HepG2 (cell line): Measurements from ENCODE around the gene SASH1. TPM values are rescaled to one million over a fixed set of nuclear protein-coding genes. Genes with fewer than 3 reads are reported as not detected.

Source experiments
- ATAC-seq: fragments of 200-7000 bp; cut with Tn5 transposase; 3 replicates; pipeline ENCODE4 v1.9.1; 2020; ENCODE audit warnings: mild to moderate bottlenecking, moderate library complexity
- BruUV-seq: library from RNA; stranded (reverse); fragments of 400-500 nt; replicated peaks from 2 replicates; lab custom pipeline; 2021; lab: Mats Ljungman, UMichigan
- CTCF ChIA-PET: fragments of 300-600 bp; formaldehyde crosslinking; extraction: SDS; loops from one replicate; lab custom pipeline; 2021; ENCODE audit warnings: low total read pairs, inconsistent platforms, low intra/inter-chr PET ratio; lab: Yijun Ruan, JAX
- POLR2A ChIA-PET: fragments of 350-600 bp; sonication (Branson Sonifier 250); formaldehyde crosslinking; loops from one replicate; lab custom pipeline; 2020; ENCODE audit warnings: antibody characterized with exemption, inconsistent platforms; lab: Yijun Ruan, JAX
- DNase-seq: peaks from one replicate; pipeline ENCODE4 v3.0.0-alpha.2; 2015; ENCODE audit warnings: low spot score
- FAIRE-seq: peaks from 3 replicates; lab custom pipeline; 2011; peaks lifted over from hg19 to GRCh38; lab: Jason Lieb, UNC
- H2AFZ ChIP-seq: one replicate; pipeline ENCODE4 v1.6.1; 2011; ENCODE audit warnings: low read length, inconsistent platforms
- H3K27ac ChIP-seq: fragments of 300-600 bp; 3 replicates; pipeline ENCODE4 v1.8.0; 2011; ENCODE audit warnings: mixed run types, mild to moderate bottlenecking, mixed read lengths, low read length, inconsistent platforms; ENCODE audit not compliant: insufficient read depth; ENCODE audit errors: extremely low read length
- H3K27me3 ChIP-seq, 2 experiments: fragments of 200-600 bp in 1 of 2; 2 replicates in 1 of 2; 3 replicates in 1 of 2; pipeline versions ENCODE4 v1.6.0 to v1.8.0; 2011; ENCODE audit warnings: low read length in 2 of 2, mild to moderate bottlenecking in 2 of 2, moderate library complexity in 2 of 2, inconsistent platforms in 1 of 2; ENCODE audit not compliant: insufficient read depth in 2 of 2, control insufficient read depth in 1 of 2
- H3K36me3 ChIP-seq, 2 experiments: fragments of 200-600 bp in 1 of 2; replicated peaks in 1 of 2; 2 replicates in 1 of 2; 3 replicates in 1 of 2; pipeline versions ENCODE4 v1.5.1 to v1.8.0; 2011; ENCODE audit warnings: low read length in 2 of 2, inconsistent platforms in 1 of 2; ENCODE audit not compliant: insufficient read depth in 2 of 2, control insufficient read depth in 1 of 2
- H3K4me1 ChIP-seq: 2 replicates; pipeline ENCODE4 v1.5.1; 2012; ENCODE audit warnings: low read length, inconsistent platforms; ENCODE audit not compliant: insufficient read depth
- H3K4me2 ChIP-seq: 2 replicates; pipeline ENCODE4 v1.6.0; 2011; ENCODE audit warnings: low read depth, low read length, inconsistent platforms
- H3K4me3 ChIP-seq, 3 experiments: fragments of 200-600 bp in 1 of 3; sonication (generic), shearing (Covaris generic) in 1 of 3; replicated peaks in 1 of 3; 2 replicates each; pipeline ENCODE4 v1.5.1; 2011 to 2016; ENCODE audit warnings: low read length in 3 of 3, inconsistent platforms in 2 of 3, low read depth in 2 of 3, mild to moderate bottlenecking in 2 of 3, control low read depth in 1 of 3, mixed read lengths in 1 of 3; ENCODE audit not compliant: insufficient read depth in 1 of 3
- H3K79me2 ChIP-seq: one replicate; pipeline ENCODE4 v1.6.1; 2011; ENCODE audit warnings: low read length, inconsistent platforms; ENCODE audit not compliant: insufficient read depth
- H3K9ac ChIP-seq: 2 replicates; pipeline ENCODE4 v1.6.0; 2011; ENCODE audit warnings: mild to moderate bottlenecking, low read depth, low read length, inconsistent platforms; ENCODE audit not compliant: insufficient read depth
- H3K9me3 ChIP-seq: 2 replicates; pipeline ENCODE4 v1.5.1; 2012; ENCODE audit warnings: mild to moderate bottlenecking, low read length
- H4K20me1 ChIP-seq: 2 replicates; pipeline ENCODE4 v1.6.0; 2011; ENCODE audit warnings: inconsistent platforms, mild to moderate bottlenecking, low read length, moderate library complexity; ENCODE audit not compliant: insufficient read depth
- FOSL2 ChIP-seq: sonication (generic); formaldehyde crosslinking; IDR thresholded peaks from 2 replicates; pipeline ENCODE4 v1.4.0; 2020; ENCODE audit warnings: missing genetic modification reagents
- FOXA1 ChIP-seq, 2 experiments: fragments of 450-650 bp in 1 of 2; sonication (generic) in 1 of 2; formaldehyde crosslinking in 1 of 2; IDR thresholded peaks; 2 replicates each; pipeline versions ENCODE4 v1.4.0 to v1.6.1; 2016 to 2020; ENCODE audit warnings: missing genetic modification reagents in 1 of 2
- FOXO1 ChIP-seq: sonication (generic); formaldehyde crosslinking; IDR thresholded peaks from 2 replicates; pipeline ENCODE4 v1.4.0; 2020; ENCODE audit warnings: missing genetic modification reagents
- IRF1 ChIP-seq: sonication (generic); formaldehyde crosslinking; IDR thresholded peaks from 2 replicates; pipeline ENCODE4 v1.4.0; 2020; ENCODE audit warnings: low read depth, mild to moderate bottlenecking, missing genetic modification reagents
- MBNL3 ChIP-seq: fragments of 250-450 bp; sonication (Bioruptor Pico); conservative IDR thresholded peaks from 2 replicates; pipeline ENCODE4 v1.8.0; 2022; ENCODE audit warnings: mild to moderate bottlenecking, inconsistent platforms
- RBAK ChIP-seq: sonication (generic); formaldehyde crosslinking; IDR thresholded peaks from 2 replicates; pipeline ENCODE4 v1.5.1; 2020; ENCODE audit warnings: mild to moderate bottlenecking, missing genetic modification reagents
- RBM39 ChIP-seq: fragments of 200-400 bp; formaldehyde crosslinking; IDR thresholded peaks from one replicate; pipeline ENCODE4 v1.6.1; 2018; ENCODE audit warnings: antibody characterized with exemption, mild to moderate bottlenecking, low read depth, low read length; ENCODE audit not compliant: poor library complexity, severe bottlenecking
- SIX1 ChIP-seq: sonication (generic); formaldehyde crosslinking; IDR thresholded peaks from 2 replicates; pipeline ENCODE4 v1.4.0; 2020; ENCODE audit warnings: missing genetic modification reagents, borderline replicate concordance
- XBP1 ChIP-seq: sonication (generic); formaldehyde crosslinking; IDR thresholded peaks from 2 replicates; pipeline ENCODE4 v1.5.0; 2020; ENCODE audit warnings: missing genetic modification reagents
- ZBTB38 ChIP-seq: sonication (generic); formaldehyde crosslinking; IDR thresholded peaks from 2 replicates; pipeline ENCODE4 v1.5.1; 2020; ENCODE audit warnings: mild to moderate bottlenecking, missing genetic modification reagents
- ZBTB42 ChIP-seq: sonication (generic); formaldehyde crosslinking; IDR thresholded peaks from 2 replicates; pipeline ENCODE4 v1.5.0; 2020; ENCODE audit warnings: mild to moderate bottlenecking, missing genetic modification reagents
- ZEB1 ChIP-seq: IDR thresholded peaks from 2 replicates; pipeline ENCODE4 v1.6.1; 2012; ENCODE audit warnings: mild to moderate bottlenecking, low read depth, inconsistent platforms; ENCODE audit not compliant: insufficient replicate concordance
- ZNF501 ChIP-seq: sonication (generic); formaldehyde crosslinking; IDR thresholded peaks from 2 replicates; pipeline ENCODE4 v1.5.1; 2020; ENCODE audit warnings: mild to moderate bottlenecking, moderate library complexity, missing genetic modification reagents
- ZNF543 ChIP-seq: sonication (generic); formaldehyde crosslinking; IDR thresholded peaks from 2 replicates; pipeline ENCODE4 v1.4.0; 2020; ENCODE audit warnings: mild to moderate bottlenecking, missing genetic modification reagents
- ZNF672 ChIP-seq: sonication (generic); formaldehyde crosslinking; IDR thresholded peaks from 2 replicates; pipeline ENCODE4 v1.8.1; 2022; ENCODE audit warnings: missing genetic modification reagents
- ZNF841 ChIP-seq: sonication (generic); formaldehyde crosslinking; IDR thresholded peaks from 2 replicates; pipeline ENCODE4 v1.8.1; 2023; ENCODE audit warnings: missing genetic modification reagents, borderline replicate concordance
- ZNF879 ChIP-seq: sonication (generic); formaldehyde crosslinking; IDR thresholded peaks from 2 replicates; pipeline ENCODE4 v1.8.1; 2023; ENCODE audit warnings: missing genetic modification reagents
- ZSCAN29 ChIP-seq: sonication (generic); formaldehyde crosslinking; conservative IDR thresholded peaks from 2 replicates; pipeline ENCODE4 v1.4.0; 2020; ENCODE audit warnings: mild to moderate bottlenecking, missing genetic modification reagents
- WGBS: methylation state at CpG from one replicate; pipeline ENCODE4 v1.1.6; 2017; ENCODE audit warnings: low lambda C conversion rate; 5-methylcytosine and 5-hydroxymethylcytosine counted together
- in situ Hi-C: cut with HindIII; loops from 2 replicates; pipeline ENCODE4 v1.10.0; 2017; ENCODE audit warnings: low pct_unique_long_range_greater_than_20kb; ENCODE audit not compliant: extremely low pct_ligation_motif_present
- intact Hi-C: fragments of 100-400 bp; cut with micrococcal nuclease; formaldehyde crosslinking; loops from one replicate; pipeline ENCODE4 v1.10.0; 2022; ENCODE audit not compliant: unreplicated experiment
- polyA plus RNA-seq, 8 experiments: library from polyadenylated mRNA; depleted of rRNA in 3 of 8; stranded (reverse) in 7 of 8; unstranded in 1 of 8; fragments of >200 nt; fragmentation: Illumina TruSeq in 4 of 8; extraction: Trizol in 4 of 8; gene quantifications; 2 replicates each; pipeline versions ENCODE4 v1.2.1 to v1.2.3, GENCODE V29; 2011 to 2016; ENCODE audit warnings: low read depth in 4 of 8, missing spikeins in 1 of 8, mixed read lengths in 1 of 8; ENCODE audit not compliant: insufficient read depth in 1 of 8
- total RNA-seq, 5 experiments: library from RNA; depleted of rRNA; stranded (reverse); fragments of >200 nt; fragmentation: Illumina TruSeq; extraction: Trizol; gene quantifications; 2 replicates each; pipeline ENCODE4 v1.2.3, GENCODE V29; 2016; ENCODE audit warnings: low read depth in 1 of 5

SASH1 gene
- total and polyA plus RNA-seq, 2 of the 13 experiments (the other 11 are each of a cell fraction or from before 2014, with no cell fraction given) = 7.5 to 8.2 TPM

- Histone ChIP-seq H3K4me3 (no peak overlapping the region), H3K36me3 (peaks cover 19 to 71% of the 10 kb centered on the region in 2 experiments), H3K4me1 (no peaks in the 10 kb centered on the region), H3K27me3 (no peaks in the 10 kb centered on the region), H4K20me1 (no peaks in the 10 kb centered on the region), H3K4me2 (no peak overlapping the region), H3K9ac (no peak overlapping the region), H3K9me3 (no peaks in the 10 kb centered on the region), H2AFZ (no peak overlapping the region), H3K79me2 (no peaks in the 10 kb centered on the region), H3K27ac (no peak overlapping the region)
- ChIA-PET CTCF (no interaction called here), POLR2A (no interaction called here)
- BruUV-seq = no TSS peak
- 94% methylated on average over 3 of the region's 6 CpGs for WGBS
- TF ChIP-seq FOXO1 (no peak), SIX1 (CRISPR knock-in tag) (no peak), FOSL2 (no peak), ZEB1 (no peak), FOXA1 (IDR thresholded peaks at IDR 0.05) (no peak), FOXA1 (CRISPR knock-in tag; IDR thresholded peaks at IDR 0.05) (no peak), ZBTB42 (CRISPR knock-in tag) (no peak), IRF1 (no peak), RBM39 (no peak), ZBTB38 (no peak), MBNL3 (CRISPR knock-in tag) (no peak), ZSCAN29 (no peak), ZNF501 (CRISPR knock-in tag) (no peak), XBP1 (CRISPR knock-in tag) (no peak), ZNF543 (no peak), ZNF841 (CRISPR knock-in tag) (no peak), RBAK (no peak), ZNF879 (CRISPR knock-in tag) (no peak), ZNF672 (CRISPR knock-in tag) (no peak)
- FAIRE-seq = no peak
- intact Hi-C loops (no loop called here), in situ Hi-C loops (no loop called here)
- DNase-seq = no peak
- ATAC-seq = no peak
Observed at GRCh38 chr6:148543540-148543939, 200.9 kb downstream of the SASH1 start.
